ENCODE results near the gene ATF2. TPM values are rescaled to one million over a fixed set of nuclear protein-coding genes. Genes with fewer than 3 reads are reported as not detected.

The ATF2 gene
- total and polyA plus RNA-seq, 9 of the 15 experiments (the other 6 are each of a cell fraction or from before 2014, with no cell fraction given) = 24.2 to 111 (median 45.9) TPM

- FAIRE-seq = no peak
- 27% methylated on average over 3 of the region's 3 CpGs for WGBS (ENCODE audit: insufficient coverage, low coverage, missing lambda C conversion rate)
- BruUV-seq (replicated peaks) = no TSS peak
These were observed 132.2 kb downstream of the ATF2 start for GRCh38 chr2:175035806-175036205.

More at GRCh38 chr2:175035806-175036205, 132.2 kb downstream of the ATF2 start:
- Histone ChIP-seq H4K20me1 (replicated peaks; ENCODE audit: control insufficient read depth, insufficient read depth, low read length) (no peaks in the 10 kb centered on the region), H2AFZ (ENCODE audit: low read depth, low read length) (no peak overlapping the region), H3K4me1 (replicated peaks in 1 of 2; ENCODE audit: control insufficient read depth in 2 of 2, insufficient read depth in 2 of 2, low read length in 2 of 2) (no peaks in the 10 kb centered on the region; a peak in 1 of 5 replicates), H3K36me3 (ENCODE audit: control insufficient read depth, insufficient read depth, low read length) (no peaks in the 10 kb centered on the region), H3K27ac (ENCODE audit: extremely low read depth, low read depth, low read length) (no peak overlapping the region), H3K27me3 (ENCODE audit: control insufficient read depth in 2 of 2, insufficient read depth in 2 of 2, low read length in 2 of 2) (peaks cover 0 to 2% of the 10 kb centered on the region in 2 experiments; a peak in 2 of 5 replicates), H3K9me1 (ENCODE audit: control insufficient read depth, insufficient read depth, low read length) (no peaks in the 10 kb centered on the region), H3K4me2 (ENCODE audit: insufficient read depth, low read length) (no peak overlapping the region), H3K79me2 (ENCODE audit: control insufficient read depth, insufficient read depth, low read length) (no peaks in the 10 kb centered on the region), H3K4me3 (no peak overlapping the region), H3K9ac (ENCODE audit: insufficient read depth in 1 of 2, low read depth in 2 of 2, low read length in 2 of 2) (no peak overlapping the region), H3K9me3 (replicated peaks; ENCODE audit: control insufficient read depth, insufficient read depth, low read depth, low read length) (no peaks in the 10 kb centered on the region)
- in situ Hi-C loops (cut with MboI) (loop anchor here (25.0 kb wide), 1 partner anchor 1051 kb away; the partner anchor contains the start of genes EVX2, HOXD12 and HOXD13), intact Hi-C loops (cut with micrococcal nuclease) (loop anchor here (1.0 to 10.0 kb wide), 3 partner anchors 151 to 649 kb away; no protein-coding TSS in a partner anchor)
- ChIA-PET CTCF (ENCODE audit: low intra/inter-chr PET ratio) (interaction anchor here (0.6 to 1.7 kb wide), 3 partner anchors 246 to 1050 kb away, joined by 3 to 10 read pairs (median 4); no protein-coding TSS in a partner anchor), POLR2A (no interaction called here)
- DNase-seq (ENCODE audit: extremely low read depth in 1 of 4, low spot score in 3 of 4) (no peak), ATAC-seq (no peak)
- TF ChIP-seq ZNF311 (CRISPR knock-in tag; IDR thresholded peaks at IDR 0.05) (no peak), ZNF830 (CRISPR knock-in tag; IDR thresholded peaks at IDR 0.05) (no peak), EGR1 (conservative IDR thresholded peaks at IDR 0.05) (no peak), SLC30A9 (CRISPR knock-in tag; IDR thresholded peaks at IDR 0.05) (no peak), ZNF24 (IDR thresholded peaks at IDR 0.05) (no peak), SETDB1 (IDR thresholded peaks at IDR 0.05; ENCODE audit: low read length) (no peak), ZNF280B (CRISPR knock-in tag; IDR thresholded peaks at IDR 0.05) (no peak), ELK3 (CRISPR knock-in tag; IDR thresholded peaks at IDR 0.05) (no peak), ZBTB40 (IDR thresholded peaks at IDR 0.05) (no peak), ZBTB40 (CRISPR knock-in tag; IDR thresholded peaks at IDR 0.05) (no peak), ZC3H8 (IDR thresholded peaks at IDR 0.05) (no peak), SMAD3 (CRISPR knock-in tag; conservative IDR thresholded peaks at IDR 0.05) (no peak)
